Measurements from ENCODE around the gene MYT1.

MYT1 gene

DNA sequence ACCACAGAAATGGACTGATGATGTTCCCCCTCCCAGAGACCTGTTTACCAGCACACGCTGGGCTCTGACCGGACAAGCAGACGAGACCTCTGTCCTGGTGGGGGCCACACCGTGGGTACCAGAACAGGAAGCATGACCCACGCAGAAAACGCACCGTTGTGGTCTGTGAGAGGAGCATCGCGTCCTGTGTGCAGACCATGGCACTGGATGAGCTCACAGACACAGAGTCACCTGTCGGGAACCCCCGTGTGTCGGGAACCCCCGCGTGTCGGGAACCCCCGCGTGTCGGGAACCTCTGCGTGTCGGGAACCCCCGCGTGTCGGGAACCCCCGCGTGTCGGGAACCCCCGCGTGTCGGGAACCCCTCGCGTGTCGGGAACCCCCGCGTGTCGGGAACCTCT is 37.4 kb downstream of the MYT1 start:
- peaks cover 32% of the 10 kb centered on the region for H3K27me3 ChIP-seq (ENCODE audit: insufficient read depth, poor library complexity, severe bottlenecking)
- no peaks in the 10 kb centered on the region for H3K9me3 ChIP-seq (ENCODE audit: severe bottlenecking)
- no peaks in the 10 kb centered on the region for H3K36me3 ChIP-seq (ENCODE audit: low read depth)
- no peak for TF ChIP-seq CTCF (IDR thresholded peaks at IDR 0.05; ENCODE audit: poor library complexity, severe bottlenecking)
- no peak for ATAC-seq (ENCODE audit: low read depth)
- peaks cover 10% of the 10 kb centered on the region for H3K4me1 ChIP-seq (ENCODE audit: insufficient read depth, poor library complexity, severe bottlenecking)
- DNase-seq (ENCODE audit: low spot score): no peak
- no peak overlapping the region for H3K4me3 ChIP-seq (ENCODE audit: severe bottlenecking)
- no peak overlapping the region for H3K27ac ChIP-seq (ENCODE audit: poor library complexity, severe bottlenecking)

GRCh38 chr20:64203037-64203777 is 39.0 kb downstream of the MYT1 start:
- no peak for ATAC-seq (ENCODE audit: low read depth)
- H3K36me3 ChIP-seq (ENCODE audit: low read depth): no peaks in the 10 kb centered on the region
- no peak overlapping the region for H3K4me3 ChIP-seq (ENCODE audit: severe bottlenecking)
- no peaks in the 10 kb centered on the region for H3K9me3 ChIP-seq (ENCODE audit: severe bottlenecking)
- TF ChIP-seq CTCF (IDR thresholded peaks at IDR 0.05; ENCODE audit: poor library complexity, severe bottlenecking): no peak
- DNase-seq (ENCODE audit: low spot score): no peak
- H3K27me3 ChIP-seq (ENCODE audit: insufficient read depth, poor library complexity, severe bottlenecking): peaks cover 23% of the 10 kb centered on the region
- no peak overlapping the region for H3K27ac ChIP-seq (ENCODE audit: poor library complexity, severe bottlenecking)
- peaks cover 10% of the 10 kb centered on the region for H3K4me1 ChIP-seq (ENCODE audit: insufficient read depth, poor library complexity, severe bottlenecking)

DNA sequence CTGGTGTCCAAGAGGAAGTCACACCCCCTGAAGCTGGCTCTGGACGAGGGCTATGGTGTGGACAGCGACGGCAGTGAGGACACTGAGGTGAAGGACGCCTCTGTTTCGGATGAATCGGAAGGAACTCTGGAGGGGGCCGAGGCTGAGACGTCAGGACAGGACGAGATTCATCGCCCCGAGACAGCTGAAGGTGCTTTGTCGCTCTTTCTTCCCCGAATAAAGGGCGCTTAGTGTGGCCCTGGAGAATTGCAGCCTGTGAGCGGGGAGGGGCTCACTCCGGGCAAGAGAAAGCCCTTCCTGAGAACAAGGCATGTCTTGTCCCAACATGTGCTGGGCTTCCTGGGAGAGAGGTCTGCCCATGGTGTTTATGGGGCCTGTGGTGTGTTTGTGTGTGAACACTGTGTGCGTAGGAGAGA is 41.4 kb downstream of the MYT1 start:
- Histone ChIP-seq H3K27me3 (ENCODE audit: insufficient read depth, poor library complexity, severe bottlenecking) (peaks cover 6% of the 10 kb centered on the region), H3K9me3 (ENCODE audit: severe bottlenecking) (no peaks in the 10 kb centered on the region), H3K4me3 (ENCODE audit: severe bottlenecking) (no peak overlapping the region), H3K36me3 (ENCODE audit: low read depth) (no peaks in the 10 kb centered on the region), H3K27ac (ENCODE audit: poor library complexity, severe bottlenecking) (no peak overlapping the region), H3K4me1 (ENCODE audit: insufficient read depth, poor library complexity, severe bottlenecking) (peaks cover 10% of the 10 kb centered on the region)
- TF ChIP-seq CTCF (IDR thresholded peaks at IDR 0.05; ENCODE audit: poor library complexity, severe bottlenecking): no peak
- peak; percentile 64 for ATAC-seq (ENCODE audit: low read depth)
- DNase-seq (ENCODE audit: low spot score): no peak

DNA sequence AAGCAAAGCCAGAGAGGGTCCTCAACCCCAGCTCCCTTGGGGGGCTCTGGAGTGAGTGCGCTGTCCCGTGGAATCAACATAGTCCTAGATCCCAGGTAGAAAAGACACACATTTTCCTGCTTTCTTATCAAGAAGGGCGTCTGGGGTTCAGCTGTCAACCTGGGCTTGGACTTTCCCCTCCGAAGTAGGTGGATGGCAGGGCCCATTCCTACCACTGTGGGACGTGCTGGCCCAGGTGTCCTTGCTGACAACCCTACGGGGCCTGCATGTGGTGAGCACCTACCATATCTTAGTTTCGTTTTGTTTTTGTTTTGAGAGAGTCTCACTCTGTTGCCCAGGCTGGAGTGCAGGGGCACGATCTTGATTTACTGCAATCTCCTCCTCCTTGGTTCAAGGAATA is 42.4 kb downstream of the MYT1 start:
- TF ChIP-seq CTCF (IDR thresholded peaks at IDR 0.05; ENCODE audit: poor library complexity, severe bottlenecking): no peak
- DNase-seq (ENCODE audit: low spot score) (no peak), ATAC-seq (ENCODE audit: low read depth) (no peak)
- Histone ChIP-seq H3K27me3 (ENCODE audit: insufficient read depth, poor library complexity, severe bottlenecking) (no peaks in the 10 kb centered on the region), H3K4me1 (ENCODE audit: insufficient read depth, poor library complexity, severe bottlenecking) (peaks cover 10% of the 10 kb centered on the region), H3K27ac (ENCODE audit: poor library complexity, severe bottlenecking) (no peak overlapping the region), H3K36me3 (ENCODE audit: low read depth) (no peaks in the 10 kb centered on the region), H3K9me3 (ENCODE audit: severe bottlenecking) (no peaks in the 10 kb centered on the region), H3K4me3 (ENCODE audit: severe bottlenecking) (no peak overlapping the region)

All from RWPE2 (cell line).